Lower leg skin (tissue), 3 donors: Measurements from ENCODE around the gene MPST.

Experiments
- POLR2A ChIP-seq, 2 donors: fragments of 450-650 bp; IDR thresholded peaks; one replicate each; pipeline ENCODE4 v1.6.1; 2016 to 2017; ENCODE audit warnings: antibody characterized with exemption in 2 of 2, mild to moderate bottlenecking in 1 of 2, moderate library complexity in 1 of 2
- TF ChIP-seq, protein P1 (sequence below), 3 donors: fragments of 450-650 bp; IDR thresholded peaks; one replicate each; pipeline ENCODE4 v1.5.1; 2016; ENCODE audit warnings: antibody characterized with exemption in 3 of 3, mild to moderate bottlenecking in 3 of 3, moderate library complexity in 2 of 3

DNA sequence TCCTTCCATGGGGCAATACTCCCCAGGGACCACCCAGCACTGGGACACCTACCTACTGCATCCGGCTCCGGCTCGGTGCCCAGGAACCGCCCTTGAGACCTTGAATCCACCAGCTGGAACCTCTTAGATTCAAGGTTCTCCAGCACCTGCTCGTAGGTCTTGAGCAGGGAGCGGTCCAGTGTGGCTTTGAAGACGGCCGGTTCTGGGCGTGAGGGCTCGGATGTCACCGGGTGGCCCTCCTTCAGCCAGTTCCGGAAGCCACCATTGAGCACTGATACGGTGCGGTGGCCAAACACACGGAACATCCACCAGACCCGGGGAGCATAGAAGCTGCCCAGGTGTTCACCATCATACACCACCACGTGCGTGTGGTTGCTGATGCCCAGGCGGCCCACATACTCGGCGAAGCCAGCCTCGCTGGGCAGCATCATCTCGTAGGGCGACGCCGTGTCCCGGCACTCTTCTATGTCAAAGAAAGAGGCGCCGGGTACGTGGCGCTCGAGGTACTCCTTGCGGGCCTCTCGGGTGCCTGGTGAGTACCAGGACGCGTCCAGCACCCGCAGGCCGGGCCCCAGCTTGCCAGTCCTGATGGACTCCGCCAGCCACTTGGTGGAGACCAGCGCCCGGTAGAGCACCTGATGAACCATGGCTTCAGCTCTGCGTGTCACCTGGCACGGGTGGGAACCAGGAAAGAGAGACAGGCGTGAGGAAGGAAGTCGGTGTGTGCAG, 1.3 kb upstream of the MPST start:
- no peak for TF ChIP-seq POLR2A (IDR thresholded peaks at IDR 0.05)
- TF ChIP-seq, protein P1, sequence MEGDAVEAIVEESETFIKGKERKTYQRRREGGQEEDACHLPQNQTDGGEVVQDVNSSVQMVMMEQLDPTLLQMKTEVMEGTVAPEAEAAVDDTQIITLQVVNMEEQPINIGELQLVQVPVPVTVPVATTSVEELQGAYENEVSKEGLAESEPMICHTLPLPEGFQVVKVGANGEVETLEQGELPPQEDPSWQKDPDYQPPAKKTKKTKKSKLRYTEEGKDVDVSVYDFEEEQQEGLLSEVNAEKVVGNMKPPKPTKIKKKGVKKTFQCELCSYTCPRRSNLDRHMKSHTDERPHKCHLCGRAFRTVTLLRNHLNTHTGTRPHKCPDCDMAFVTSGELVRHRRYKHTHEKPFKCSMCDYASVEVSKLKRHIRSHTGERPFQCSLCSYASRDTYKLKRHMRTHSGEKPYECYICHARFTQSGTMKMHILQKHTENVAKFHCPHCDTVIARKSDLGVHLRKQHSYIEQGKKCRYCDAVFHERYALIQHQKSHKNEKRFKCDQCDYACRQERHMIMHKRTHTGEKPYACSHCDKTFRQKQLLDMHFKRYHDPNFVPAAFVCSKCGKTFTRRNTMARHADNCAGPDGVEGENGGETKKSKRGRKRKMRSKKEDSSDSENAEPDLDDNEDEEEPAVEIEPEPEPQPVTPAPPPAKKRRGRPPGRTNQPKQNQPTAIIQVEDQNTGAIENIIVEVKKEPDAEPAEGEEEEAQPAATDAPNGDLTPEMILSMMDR (IDR thresholded peaks at IDR 0.05): no peak
